ENCODE data around the gene ZNF230.
A peak's percentile ranks its signal among the peaks of the same experiment; 100 is the strongest.

Gene ZNF230

DNA sequence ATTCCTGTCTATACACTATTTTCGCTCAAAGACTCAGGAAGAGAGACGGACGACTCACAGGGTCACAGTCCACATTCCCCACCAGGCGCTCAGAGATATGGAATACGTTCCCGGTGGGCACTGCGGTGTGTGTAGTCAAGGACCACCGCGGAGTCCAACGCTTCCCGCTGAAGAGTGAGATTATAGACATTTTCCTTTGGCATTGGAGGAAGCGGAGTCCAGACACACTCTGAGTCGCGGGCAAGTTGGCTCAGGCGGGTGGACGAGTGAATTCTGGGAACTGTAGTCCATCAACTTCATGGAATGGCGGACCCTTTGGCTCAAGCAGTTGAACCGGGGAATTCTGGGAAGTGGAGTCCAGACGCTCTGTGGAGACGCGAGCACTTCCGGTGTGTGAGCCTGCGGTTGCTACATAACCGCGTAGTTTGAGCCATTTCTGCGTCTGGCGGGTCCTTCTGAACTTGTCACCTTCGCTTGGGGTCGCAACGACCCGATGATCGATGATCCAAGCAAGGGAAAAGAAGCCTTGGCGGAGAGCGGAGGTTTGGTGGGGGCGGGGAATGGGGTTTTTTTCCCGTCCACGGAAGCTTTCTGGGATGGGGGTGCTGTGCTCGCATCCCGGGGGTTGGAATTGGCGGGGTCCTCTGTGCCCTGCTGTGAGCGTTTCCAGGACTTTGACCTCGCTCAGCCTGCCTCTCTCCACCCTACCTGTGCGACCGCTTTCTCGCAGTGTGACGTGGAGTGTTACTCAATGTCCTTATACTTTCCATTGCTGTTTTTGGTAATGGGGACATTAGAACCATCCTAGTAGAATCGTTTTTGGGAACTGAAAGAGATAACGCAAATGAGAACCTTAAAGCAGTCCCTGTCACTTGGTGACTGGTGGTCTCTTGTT is at the start of gene ZNF230:
ZNF230 (plus strand) TSS at position 392 of the 895 bp plus-strand sequence. CDS start 4,122 bp downstream, outside the sequence.
- peak; percentile 95 to 98 for DNase-seq

DNA sequence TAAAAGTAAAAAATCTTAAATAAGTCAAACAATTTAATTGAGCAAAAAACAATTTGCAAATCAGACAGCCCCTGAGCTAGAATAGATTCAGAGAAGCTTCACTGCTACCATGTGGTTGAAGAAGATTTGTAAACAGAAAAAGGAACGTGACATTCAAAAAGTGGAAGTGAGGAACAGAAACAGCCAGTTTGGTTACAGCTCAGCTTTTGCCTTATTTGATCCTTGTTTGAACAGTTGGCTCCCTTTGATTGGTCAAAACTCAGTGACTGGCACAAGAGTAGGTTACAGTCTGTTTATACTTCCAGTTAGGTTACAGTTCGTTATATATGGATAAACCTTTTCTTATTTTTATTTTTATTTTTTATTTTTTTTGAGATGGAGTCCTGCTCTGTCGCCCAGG is 45.9 kb upstream of the ZNF230 start:
- no peak for DNase-seq

DNA sequence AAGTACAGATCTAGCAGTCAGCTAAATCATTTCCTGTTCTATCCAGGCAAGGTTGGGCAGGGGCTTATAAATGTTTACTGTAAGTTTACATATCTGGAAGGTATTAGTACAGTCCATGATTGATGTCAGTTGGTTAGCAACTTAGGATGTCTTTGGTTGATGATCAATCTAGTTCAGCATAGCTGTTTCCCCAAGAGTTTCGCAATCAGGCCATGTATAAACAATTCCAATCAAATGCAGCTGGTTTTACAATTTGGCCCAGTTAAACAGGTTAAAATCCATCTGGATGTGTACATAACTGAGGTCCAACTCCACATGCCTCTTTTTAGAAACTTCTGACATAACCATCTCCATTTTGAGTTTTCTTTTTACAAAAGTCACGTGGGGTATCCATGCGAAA is 44.9 kb upstream of the ZNF230 start:
- no peak for DNase-seq

DNA sequence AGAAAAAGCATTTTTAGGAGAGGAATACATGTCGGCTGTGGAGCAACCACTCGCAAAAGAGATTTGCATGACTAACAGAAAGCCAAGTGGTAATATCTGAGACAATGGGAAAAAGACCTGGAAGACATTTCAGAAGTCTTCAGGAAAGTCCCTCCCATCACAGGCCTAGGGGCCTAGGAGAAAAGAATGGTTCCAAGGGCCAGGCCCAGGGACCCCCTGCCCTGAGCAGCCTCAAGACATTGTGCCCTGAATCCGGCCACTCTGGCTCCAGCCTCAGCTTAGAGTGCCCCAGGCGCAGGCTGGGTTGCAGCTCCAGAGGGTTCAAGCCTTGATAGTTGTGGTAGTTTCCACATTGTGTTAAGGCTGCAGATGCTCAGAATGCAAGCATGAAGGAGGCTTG is 42.3 kb upstream of the ZNF230 start:
- no peak for DNase-seq

DNA sequence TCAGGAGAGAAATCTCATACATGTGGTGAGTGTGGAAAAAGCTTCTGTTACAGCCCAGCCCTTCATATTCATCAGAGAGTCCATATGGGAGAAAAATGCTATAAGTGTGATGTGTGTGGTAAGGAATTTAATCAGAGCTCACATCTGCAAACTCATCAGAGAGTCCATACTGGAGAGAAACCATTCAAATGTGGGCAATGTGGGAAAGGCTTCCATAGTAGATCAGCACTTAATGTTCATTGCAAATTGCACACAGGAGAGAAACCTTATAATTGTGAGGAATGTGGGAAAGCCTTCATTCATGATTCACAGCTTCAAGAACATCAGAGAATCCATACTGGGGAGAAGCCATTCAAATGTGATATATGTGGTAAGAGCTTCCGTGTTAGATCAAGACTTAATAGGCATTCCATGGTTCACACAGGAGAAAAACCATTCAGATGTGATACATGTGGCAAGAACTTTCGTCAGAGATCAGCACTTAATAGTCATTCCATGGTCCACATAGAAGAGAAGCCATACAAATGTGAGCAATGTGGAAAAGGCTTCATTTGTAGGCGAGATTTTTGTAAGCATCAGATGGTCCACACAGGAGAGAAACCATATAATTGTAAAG is 36.6 kb upstream of the ZNF230 start:
- no peak for DNase-seq

DNA sequence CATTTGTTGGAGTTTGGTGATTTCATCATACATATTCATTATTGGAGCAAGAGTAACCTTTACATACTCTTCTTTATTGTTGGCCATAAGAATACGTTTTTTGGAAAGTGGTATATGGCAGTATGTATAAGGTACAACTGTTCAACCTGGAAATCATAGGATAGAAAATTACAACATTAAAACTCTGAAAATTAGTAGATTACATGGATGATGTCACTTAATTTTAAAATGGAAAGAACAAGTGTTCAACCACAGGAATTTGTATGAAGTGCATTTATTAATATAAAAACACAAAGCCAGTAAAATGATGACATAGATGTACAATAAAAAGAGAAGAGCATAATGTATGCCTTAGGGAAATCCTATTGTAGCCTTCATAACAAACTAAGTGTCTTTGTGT is 26.0 kb upstream of the ZNF230 start:
- no peak for DNase-seq

DNA sequence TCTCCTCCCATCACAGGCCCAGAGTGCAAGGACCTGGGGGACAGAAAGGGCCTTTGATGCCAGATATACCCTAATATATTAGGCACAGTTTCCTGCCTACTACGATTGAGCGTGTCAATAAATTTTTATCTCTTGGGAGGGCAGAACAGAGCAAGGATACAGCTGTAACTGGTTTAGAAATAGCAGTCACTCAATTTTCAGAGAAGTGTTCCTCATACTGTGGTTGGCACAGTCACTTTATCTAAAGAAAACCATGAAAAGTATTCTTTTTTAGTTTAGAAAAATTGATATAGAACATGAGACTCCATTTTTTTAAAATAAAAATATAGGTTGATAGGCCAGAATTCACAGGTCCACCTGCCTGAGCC is 19.2 kb upstream of the ZNF230 start:
- no peak for DNase-seq

DNA sequence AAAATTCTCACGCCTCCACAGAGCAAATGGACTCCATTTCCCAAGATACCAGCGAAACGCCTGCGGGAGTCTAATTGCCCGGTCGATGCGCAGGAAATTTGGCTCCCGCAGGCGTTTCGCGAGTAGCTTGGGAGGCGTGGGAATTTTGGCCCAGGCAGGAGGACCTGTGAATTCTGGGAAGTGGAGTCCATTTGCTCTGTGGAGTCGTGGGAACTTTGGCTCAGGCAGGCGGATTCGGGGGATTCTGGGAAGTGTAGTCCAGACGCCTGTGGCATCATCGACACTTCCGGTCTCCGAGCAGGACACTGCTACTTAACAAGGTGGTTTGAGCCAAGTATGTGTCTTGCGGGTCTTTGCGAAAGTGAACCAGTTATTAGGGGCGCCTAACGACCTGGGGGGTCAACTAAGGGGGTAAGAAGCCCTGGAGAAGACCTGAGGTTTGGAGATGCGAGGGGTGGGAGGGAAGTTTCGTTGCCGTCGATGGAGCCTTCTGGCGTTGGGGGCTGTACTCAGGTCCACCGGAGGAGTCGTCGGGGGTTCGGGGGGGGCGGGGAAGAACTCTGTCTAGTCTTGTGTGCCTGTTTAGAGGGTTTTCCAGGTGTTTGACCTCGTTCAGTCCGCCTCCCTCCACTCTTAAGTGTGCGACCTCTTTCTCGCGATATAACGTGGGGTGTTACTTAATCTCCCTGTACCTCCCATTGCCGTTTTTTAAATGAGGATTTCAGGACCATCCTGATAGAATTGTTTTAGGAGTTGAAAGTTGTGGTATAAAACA is 18.7 kb upstream of the ZNF230 start, which contains the start of gene ZNF155:
ZNF155 (plus strand) TSS at position 277 of the 775 bp plus-strand sequence. CDS start 4,356 bp downstream, outside the sequence.
- DNase-seq: peak; percentile 98 to 99

DNA sequence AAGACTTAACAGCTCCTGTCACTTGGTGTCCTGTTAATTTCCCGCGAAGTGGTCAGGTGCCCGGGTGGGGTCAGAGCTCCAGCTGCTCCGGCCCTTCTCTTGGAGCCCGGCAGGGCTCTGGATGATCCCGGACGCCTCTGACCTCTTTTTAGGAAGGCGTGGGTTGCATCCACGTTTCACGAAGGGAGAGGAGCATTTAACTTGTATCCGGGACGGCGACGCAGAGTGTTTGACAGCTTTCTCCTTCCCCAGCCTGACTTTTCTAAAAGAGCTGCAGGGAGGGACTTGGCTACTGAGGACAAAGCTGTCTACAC is 18.1 kb upstream of the ZNF230 start:
- peak in 1 of 2 experiments; percentile 46 for DNase-seq

DNA sequence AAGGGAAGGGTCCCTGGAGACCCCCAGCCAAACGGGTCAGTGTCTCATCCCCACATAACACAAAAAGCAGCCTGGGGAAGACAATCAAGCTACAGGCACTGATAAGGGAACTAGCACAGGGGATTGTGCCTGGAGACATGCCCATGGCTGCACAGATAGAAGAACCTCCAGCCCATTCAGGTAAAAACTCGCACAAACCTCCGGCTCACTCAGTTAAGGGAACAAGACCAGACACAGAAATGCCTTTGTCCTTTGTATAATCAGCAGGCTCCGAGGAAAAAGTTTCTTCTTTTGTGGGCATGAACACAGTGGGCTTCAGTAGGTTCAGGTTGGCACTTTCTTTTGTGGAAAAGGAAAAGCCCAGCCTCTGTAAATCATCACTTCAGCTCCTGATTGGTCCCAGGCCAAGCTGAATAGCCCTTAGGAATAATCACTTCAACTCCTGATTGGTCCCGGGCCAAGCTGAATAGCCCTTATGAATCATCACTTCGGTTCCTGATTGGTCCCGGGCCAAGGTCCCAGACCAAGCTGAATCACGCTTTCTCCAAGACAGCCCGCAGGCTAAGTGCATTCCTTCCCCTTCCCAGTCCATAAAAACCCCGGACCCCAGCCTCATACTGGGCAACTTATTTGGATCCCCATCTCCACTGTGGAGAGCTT is 5.0 kb upstream of the ZNF230 start:
- DNase-seq: no peak

DNA sequence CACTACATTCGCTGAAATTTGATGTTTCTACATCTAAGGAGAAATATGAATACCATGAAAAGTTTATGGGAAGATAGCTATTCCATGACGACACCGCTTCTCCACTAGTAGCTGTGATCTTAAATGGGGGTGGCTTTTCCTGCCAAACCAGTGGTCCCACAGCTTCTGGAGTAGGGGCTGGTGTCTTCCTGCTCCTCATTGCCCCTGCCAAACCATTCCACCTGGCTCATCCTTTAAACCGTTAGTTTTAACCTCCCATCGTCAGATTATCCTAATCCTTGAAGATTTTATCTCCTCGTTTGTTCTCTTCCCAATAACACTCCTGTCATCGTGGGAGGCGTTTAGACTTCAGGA is 568 bp upstream of the ZNF230 start:
- no peak for DNase-seq

DNA sequence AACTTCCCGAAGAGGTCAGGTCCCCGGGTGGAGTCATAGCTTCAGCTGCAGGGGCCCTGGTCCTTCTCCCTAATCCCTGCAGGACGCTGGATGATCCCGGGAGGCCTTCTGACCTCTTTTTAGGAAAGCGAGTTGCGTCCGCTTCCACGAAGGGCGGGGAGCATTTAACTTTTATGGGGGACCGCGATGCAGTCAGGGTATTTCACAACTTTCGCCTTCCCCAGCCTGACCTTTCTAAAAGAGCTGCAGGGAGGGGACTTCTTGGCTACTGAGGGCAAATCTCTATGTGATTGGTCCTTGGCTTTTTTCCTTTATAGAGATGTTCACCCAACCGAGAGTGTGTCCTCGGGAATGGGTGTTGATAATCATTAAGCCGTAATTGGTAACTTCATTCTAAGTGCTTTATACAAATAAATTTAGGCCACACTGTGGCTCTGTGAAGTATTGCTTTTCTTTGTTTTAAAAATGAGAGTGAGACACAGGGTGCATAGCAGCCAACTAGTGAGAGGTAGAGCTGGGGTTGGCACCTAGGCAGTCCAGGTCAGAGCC is 778 bp downstream of the ZNF230 start:
- peak in 1 of 2 experiments; percentile 39 for DNase-seq

DNA sequence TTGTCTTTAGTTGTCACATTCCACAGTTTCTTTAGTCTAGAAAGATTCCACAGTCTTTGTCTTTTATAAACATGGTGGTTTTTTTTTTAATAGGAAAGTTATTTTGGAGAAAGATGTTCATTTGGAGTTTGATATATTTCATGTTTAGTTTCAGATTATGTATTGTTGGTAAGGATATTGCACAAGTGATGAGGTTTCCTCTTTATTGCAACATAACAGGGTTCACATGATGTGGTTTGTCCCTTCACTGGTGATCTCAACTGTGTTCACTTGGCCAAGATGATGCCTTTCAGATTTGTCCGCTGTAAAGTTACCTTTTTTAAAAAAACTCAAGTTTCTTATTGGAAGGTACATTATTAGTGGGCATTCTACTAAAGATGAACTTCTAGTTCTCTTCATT is 3.2 kb downstream of the ZNF230 start:
- DNase-seq: no peak

DNA sequence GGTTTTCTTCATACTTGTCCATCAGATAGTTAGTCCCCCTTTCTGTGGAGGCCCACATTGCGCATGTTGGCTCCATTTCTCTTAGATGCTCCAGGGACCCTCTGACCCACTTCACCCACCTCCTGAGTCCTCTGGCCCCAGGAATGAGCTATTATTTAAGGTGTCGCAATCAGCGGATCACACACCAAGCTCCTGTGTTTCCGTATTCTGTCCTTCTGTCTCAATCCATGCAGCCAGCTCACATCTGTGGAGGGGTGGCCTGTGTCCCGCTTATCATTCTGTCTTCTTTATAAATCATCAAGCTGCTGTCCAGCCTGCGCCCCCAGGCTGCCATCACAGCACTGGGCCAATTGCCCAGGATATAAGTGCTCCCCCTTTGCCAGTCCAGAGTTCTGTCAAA is 4.7 kb downstream of the ZNF230 start:
- DNase-seq: no peak

DNA sequence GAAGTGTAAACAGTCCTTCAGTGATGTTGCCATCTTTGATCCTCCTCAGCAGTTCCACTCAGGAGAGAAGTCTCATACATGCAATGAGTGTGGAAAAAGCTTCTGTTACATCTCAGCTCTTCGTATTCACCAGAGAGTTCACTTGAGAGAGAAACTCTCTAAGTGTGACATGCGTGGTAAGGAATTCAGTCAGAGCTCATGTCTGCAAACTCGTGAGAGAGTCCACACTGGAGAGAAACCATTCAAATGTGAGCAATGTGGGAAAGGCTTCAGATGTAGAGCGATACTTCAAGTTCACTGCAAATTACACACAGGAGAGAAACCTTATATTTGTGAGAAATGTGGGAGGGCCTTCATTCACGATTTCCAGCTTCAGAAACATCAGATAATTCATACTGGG is 7.7 kb downstream of the ZNF230 start:
- no peak for DNase-seq

DNA sequence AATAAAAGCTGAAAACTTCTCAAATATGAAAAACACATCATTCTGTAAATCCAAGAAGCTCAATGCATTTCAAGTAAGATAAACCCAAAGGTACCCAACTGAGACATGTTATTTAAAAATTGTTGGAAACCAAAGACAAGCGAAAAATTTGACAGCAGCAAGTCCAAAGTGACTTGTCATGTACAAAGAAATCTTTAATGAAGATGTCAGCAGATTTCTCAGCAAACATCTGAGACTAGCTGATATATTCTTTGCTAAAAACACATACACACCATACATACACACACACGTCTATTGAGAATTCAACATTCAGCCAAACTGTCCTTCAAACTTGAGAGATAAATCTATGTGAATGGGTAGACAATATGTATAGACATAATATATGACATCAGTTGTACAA is 16.7 kb downstream of the ZNF230 start:
- no peak for DNase-seq

DNA sequence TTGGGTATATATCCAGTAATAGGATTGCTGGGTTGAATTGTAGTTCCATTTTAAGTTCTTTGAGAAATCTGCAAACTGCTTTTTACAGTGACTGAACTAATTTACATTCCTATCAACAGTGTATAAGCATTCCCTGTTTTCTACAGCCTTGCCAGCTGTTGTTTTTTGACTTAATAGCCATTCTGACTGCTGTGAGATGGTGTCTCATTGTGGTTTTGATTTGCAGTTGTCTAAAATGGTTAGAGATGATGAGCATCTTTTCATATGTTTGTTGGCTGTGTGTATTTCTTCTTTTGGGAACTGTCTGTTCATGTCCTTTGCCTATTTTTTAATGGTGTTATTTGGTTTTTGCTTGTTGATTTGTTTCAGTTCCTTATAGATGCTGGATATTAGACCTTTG is 18.5 kb downstream of the ZNF230 start:
- no peak for DNase-seq

DNA sequence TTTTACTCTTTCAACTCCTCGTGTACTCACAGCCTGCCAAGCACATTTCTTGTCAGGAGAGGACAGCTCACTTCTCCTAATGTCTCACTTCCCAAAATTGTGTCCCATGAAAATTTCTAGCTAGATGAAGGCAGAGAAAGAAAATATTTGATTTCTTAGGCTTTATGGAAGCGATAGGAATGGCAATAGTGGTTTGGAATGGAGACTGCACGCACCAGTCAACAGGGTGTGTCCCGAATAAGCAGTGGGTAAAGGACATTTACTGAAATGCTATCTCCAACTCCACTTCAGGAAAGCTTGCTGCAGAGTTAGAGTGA is 22.1 kb downstream of the ZNF230 start:
- DNase-seq: no peak

DNA sequence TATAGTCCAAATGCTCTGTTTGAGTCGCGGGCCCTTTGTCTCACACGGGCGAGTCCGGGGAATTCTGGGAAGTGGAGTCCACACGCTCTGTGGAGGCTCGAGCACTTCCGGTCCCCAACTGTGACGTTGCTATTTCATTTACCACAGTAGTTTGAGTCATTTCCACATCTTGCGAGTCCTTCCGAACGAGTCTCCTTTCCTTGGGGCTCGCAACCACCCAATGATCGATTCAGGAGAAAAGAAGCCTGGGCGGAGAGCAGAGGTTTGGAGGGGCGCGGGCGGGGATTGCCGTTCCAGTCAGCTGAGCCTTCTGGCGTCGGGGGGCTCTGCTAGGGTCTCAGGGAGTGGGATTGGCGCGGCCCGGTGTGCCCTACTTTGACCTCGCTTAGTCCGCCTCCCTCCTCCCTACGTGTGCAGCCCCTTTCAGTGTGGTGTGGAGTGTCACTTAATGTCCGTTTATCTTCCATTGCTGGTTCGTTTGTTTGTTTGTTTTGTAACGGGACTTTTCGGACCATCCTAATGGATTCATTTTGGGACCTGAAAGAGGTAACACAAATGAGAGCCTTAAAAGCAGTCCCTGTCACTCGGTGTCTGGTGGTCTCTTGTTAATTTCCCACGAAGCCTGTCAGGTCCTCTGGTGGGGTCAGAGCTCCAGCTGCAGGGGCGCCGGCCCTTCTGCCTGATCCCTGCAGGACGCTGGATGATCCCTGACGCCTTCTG is 22.6 kb downstream of the ZNF230 start, which contains the start of gene ZNF222:
ZNF222 (plus strand) TSS at position 163 of the 720 bp plus-strand sequence; CDS start at position 221, 58 bp downstream.
- peak; percentile 77 to 90 for DNase-seq

DNA sequence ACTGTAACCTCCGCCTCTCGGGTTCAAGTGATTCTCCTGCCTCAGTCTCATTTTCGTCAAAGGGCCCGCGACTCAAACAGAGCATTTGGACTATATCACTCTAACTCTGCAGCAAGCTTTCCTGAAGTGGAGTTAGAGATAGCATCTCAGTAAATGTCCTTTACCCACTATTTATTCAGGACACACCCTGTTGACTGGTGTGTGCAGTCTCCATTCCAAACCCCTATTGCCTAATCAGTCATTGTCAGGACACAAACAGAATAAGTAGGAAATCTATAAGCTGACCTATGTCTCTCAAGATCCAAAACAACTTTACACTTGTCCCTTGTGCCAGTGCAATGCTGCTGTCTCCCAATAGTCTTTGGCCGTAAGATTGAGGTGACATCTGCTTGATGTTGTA is 23.9 kb downstream of the ZNF230 start:
- DNase-seq: no peak

DNA sequence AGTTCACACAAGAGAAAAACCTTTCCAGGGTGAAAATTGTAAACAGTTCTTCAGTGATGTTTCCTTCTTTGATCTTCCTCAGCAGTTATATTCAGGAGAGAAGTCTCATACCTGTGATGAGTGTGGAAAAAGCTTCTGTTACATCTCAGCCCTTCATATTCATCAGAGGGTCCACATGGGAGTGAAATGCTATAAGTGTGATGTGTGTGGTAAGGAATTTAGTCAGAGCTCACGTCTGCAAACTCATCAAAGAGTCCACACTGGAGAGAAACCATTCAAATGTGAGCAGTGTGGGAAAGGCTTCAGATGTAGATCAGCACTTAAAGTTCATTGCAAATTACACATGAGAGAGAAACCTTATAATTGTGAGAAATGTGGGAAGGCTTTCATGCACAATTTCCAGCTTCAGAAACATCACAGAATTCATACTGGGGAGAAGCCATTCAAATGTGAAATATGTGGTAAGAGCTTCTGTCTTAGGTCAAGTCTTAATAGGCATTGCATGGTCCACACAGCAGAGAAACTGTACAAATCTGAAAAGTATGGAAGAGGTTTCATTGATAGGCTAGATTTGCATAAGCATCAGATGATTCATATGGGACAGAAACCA is 29.3 kb downstream of the ZNF230 start:
- no peak for DNase-seq

DNA sequence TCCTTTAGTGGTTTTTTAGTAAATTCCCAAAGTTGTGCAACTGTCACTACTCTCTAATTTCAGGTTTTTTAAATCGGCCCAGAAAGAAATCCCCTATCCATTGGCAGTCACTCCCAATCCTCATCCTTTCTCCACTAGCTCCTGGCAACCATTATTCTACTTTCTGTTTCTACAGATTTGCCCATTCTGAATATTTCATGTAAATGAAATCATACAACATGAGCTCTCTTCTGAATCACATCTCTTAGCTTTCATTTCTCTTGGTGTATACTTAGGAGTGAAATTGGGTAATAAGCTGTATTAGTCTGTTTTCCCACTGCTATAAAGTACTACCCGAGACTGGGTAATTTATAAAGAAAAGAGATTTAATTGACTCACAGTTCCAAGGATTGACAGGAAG is 39.4 kb downstream of the ZNF230 start:
- DNase-seq: no peak

Data from NCI-H526 (cell line).